ENCODE measurements around the gene RUNDC3A.

RUNDC3A gene

GRCh38 chr17:44283344-44284023 lies 24.9 kb upstream of the RUNDC3A start:
- DNase-seq (ENCODE audit: low read depth, low spot score), result no peak

- no peak for DNase-seq (ENCODE audit: low read depth, low spot score)
Measured at GRCh38 chr17:44284024-44284400, 24.4 kb upstream of the RUNDC3A start.

GRCh38 chr17:44287651-44288050 lies 20.8 kb upstream of the RUNDC3A start:
- DNase-seq (ENCODE audit: low read depth, low spot score), result no peak

GRCh38 chr17:44293509-44294226 lies 14.7 kb upstream of the RUNDC3A start:
- DNase-seq (ENCODE audit: low read depth, low spot score), result no peak

GRCh38 chr17:44297975-44298374 lies 10.4 kb upstream of the RUNDC3A start:
- DNase-seq (ENCODE audit: low read depth, low spot score), result no peak

GRCh38 chr17:44304651-44305050 lies 3.8 kb upstream of the RUNDC3A start:
- DNase-seq (ENCODE audit: low read depth, low spot score), result no peak

GRCh38 chr17:44307387-44308186 lies 814 bp upstream of the RUNDC3A start:
- peak; percentile 75 for DNase-seq (ENCODE audit: low read depth, low spot score)

GRCh38 chr17:44308865-44309264 lies 464 bp downstream of the RUNDC3A start:
- no peak for DNase-seq (ENCODE audit: low read depth, low spot score)

- no peak for DNase-seq (ENCODE audit: low read depth, low spot score)
Measured at GRCh38 chr17:44309472-44309871, 1.1 kb downstream of the RUNDC3A start.

- no peak for DNase-seq (ENCODE audit: low read depth, low spot score)
Measured at GRCh38 chr17:44310188-44310587, 1.8 kb downstream of the RUNDC3A start.

GRCh38 chr17:44310609-44311376 lies 2.4 kb downstream of the RUNDC3A start:
- no peak for DNase-seq (ENCODE audit: low read depth, low spot score)

GRCh38 chr17:44311562-44312181 lies 3.3 kb downstream of the RUNDC3A start:
- no peak for DNase-seq (ENCODE audit: low read depth, low spot score)

GRCh38 chr17:44312396-44313104 lies 4.1 kb downstream of the RUNDC3A start:
- no peak for DNase-seq (ENCODE audit: low read depth, low spot score)

GRCh38 chr17:44314031-44314430 lies 5.6 kb downstream of the RUNDC3A start:
- no peak for DNase-seq (ENCODE audit: low read depth, low spot score)

- DNase-seq (ENCODE audit: low read depth, low spot score), result no peak
Measured at GRCh38 chr17:44314524-44314868, 6.1 kb downstream of the RUNDC3A start.

- DNase-seq (ENCODE audit: low read depth, low spot score), result peak; percentile 69
Measured at GRCh38 chr17:44314869-44315661, 6.7 kb downstream of the RUNDC3A start.

- peak; percentile 86 for DNase-seq (ENCODE audit: low read depth, low spot score)
Measured at GRCh38 chr17:44315760-44316731, 7.6 kb downstream of the RUNDC3A start.

- DNase-seq (ENCODE audit: low read depth, low spot score), result no peak
Measured at GRCh38 chr17:44317545-44317944, 9.1 kb downstream of the RUNDC3A start.

Measured in ELF-1 (cell line).